Cardiac muscle cell (in vitro differentiated cells and primary cell): ENCODE results near the gene PHKA1. TPM values are rescaled to one million over a fixed set of nuclear protein-coding genes. Genes with fewer than 3 reads are reported as not detected.
A peak's percentile ranks its signal among the peaks of the same experiment; 100 is the strongest.

Experiments used
- DNase-seq, 2 donors: peaks; one replicate each; pipeline versions ENCODE4 v3.0.0 to v3.0.0-alpha.2; 2010 to 2017; ENCODE audit warnings: low read depth in 1 of 2, low spot score in 1 of 2
- H3K27ac ChIP-seq: fragments of 200-600 bp; sonication (generic); 2 replicates; pipeline ENCODE4 v1.5.1; 2016
- H3K27me3 ChIP-seq: fragments of 200-600 bp; sonication (generic); 2 replicates; pipeline ENCODE4 v1.6.0; 2016; ENCODE audit warnings: control low read depth
- H3K36me3 ChIP-seq: fragments of 200-600 bp; sonication (generic); 2 replicates; pipeline ENCODE4 v1.5.1; 2016; ENCODE audit warnings: control low read depth
- H3K4me1 ChIP-seq: fragments of 200-600 bp; sonication (generic); 2 replicates; pipeline ENCODE4 v1.8.1; 2017; ENCODE audit warnings: low read depth, mild to moderate bottlenecking, mixed run types
- H3K4me3 ChIP-seq: fragments of 200-600 bp; sonication (generic); 2 replicates; pipeline ENCODE4 v1.5.1; 2016; ENCODE audit warnings: mild to moderate bottlenecking
- H3K9me3 ChIP-seq: fragments of 200-600 bp; sonication (generic); 2 replicates; pipeline ENCODE4 v1.5.1; 2017; ENCODE audit warnings: low read depth, mild to moderate bottlenecking, control low read depth
- polyA plus RNA-seq: library from polyadenylated mRNA; unstranded; fragments of >200 nt; fragmentation: Nextera tagmentation; extraction: Ambion mirVana; gene quantifications from 2 replicates; pipeline ENCODE4 v1.2.1, GENCODE V29; 2016
- total RNA-seq: library from RNA; depleted of rRNA; stranded (reverse); fragments of >200 nt; gene quantifications from 2 replicates; pipeline ENCODE4 v1.2.3, GENCODE V29; 2016
- TF ChIP-seq, protein P1 (sequence below): IDR thresholded peaks from 2 replicates; pipeline ENCODE4 v1.5.1; 2012; ENCODE audit warnings: low read depth, mild to moderate bottlenecking, low read length

The PHKA1 gene
- total and polyA plus RNA-seq, 2 experiments from 2014 or later: 4.1 to 10.9 TPM

DNA sequence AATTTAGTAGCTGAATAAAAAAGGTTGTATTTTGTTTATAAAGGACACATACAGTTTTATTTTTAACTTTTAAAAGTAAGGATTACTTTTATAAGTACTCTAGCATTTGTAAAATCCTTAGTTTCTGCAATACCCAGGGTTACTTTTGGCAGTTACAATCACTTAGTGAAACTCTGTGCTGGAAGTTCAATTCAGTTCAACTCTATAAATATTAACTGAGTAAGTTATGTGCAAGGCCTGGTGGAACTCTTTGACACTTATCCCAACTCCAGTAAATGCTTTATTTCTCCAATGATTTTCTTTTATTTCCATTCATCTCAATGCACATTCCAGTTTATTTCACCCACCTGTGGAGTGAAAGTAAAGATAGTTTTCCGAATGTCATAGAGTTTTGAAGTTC lies 78.2 kb downstream of the PHKA1 start:
- H3K27ac ChIP-seq: no peak overlapping the region
- no peak overlapping the region for H3K4me3 ChIP-seq
- TF ChIP-seq, protein P1, sequence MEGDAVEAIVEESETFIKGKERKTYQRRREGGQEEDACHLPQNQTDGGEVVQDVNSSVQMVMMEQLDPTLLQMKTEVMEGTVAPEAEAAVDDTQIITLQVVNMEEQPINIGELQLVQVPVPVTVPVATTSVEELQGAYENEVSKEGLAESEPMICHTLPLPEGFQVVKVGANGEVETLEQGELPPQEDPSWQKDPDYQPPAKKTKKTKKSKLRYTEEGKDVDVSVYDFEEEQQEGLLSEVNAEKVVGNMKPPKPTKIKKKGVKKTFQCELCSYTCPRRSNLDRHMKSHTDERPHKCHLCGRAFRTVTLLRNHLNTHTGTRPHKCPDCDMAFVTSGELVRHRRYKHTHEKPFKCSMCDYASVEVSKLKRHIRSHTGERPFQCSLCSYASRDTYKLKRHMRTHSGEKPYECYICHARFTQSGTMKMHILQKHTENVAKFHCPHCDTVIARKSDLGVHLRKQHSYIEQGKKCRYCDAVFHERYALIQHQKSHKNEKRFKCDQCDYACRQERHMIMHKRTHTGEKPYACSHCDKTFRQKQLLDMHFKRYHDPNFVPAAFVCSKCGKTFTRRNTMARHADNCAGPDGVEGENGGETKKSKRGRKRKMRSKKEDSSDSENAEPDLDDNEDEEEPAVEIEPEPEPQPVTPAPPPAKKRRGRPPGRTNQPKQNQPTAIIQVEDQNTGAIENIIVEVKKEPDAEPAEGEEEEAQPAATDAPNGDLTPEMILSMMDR: no peak
- no peaks in the 10 kb centered on the region for H3K9me3 ChIP-seq
- no peaks in the 10 kb centered on the region for H3K4me1 ChIP-seq
- H3K27me3 ChIP-seq: no peaks in the 10 kb centered on the region
- no peak for DNase-seq
- H3K36me3 ChIP-seq: no peaks in the 10 kb centered on the region

DNA sequence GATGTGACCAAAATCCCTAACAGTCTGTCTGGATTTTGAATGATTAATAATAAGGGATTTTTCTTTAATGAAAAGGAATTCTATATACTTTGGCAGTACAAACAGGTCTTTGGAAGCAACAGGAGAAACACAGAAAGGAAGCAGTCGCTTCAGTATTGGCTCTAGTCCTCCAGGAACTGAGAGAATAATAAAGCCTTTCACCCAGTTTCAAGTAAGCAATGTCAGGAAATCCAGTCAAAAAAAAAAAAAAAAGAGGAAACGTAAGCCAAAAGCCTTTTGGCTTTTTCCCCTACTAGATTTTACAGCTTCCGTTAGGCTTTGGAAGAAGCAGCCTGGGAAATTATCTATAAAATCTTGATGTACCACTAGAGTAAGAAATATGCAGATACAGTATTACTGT lies 79.8 kb downstream of the PHKA1 start:
- H3K4me3 ChIP-seq: no peak overlapping the region
- no peak overlapping the region for H3K27ac ChIP-seq
- peak in 1 of 2 donors; percentile 61 for DNase-seq
- H3K27me3 ChIP-seq: no peaks in the 10 kb centered on the region
- no peaks in the 10 kb centered on the region for H3K4me1 ChIP-seq
- no peaks in the 10 kb centered on the region for H3K9me3 ChIP-seq
- TF ChIP-seq, protein P1: no peak
- H3K36me3 ChIP-seq: no peaks in the 10 kb centered on the region

DNA sequence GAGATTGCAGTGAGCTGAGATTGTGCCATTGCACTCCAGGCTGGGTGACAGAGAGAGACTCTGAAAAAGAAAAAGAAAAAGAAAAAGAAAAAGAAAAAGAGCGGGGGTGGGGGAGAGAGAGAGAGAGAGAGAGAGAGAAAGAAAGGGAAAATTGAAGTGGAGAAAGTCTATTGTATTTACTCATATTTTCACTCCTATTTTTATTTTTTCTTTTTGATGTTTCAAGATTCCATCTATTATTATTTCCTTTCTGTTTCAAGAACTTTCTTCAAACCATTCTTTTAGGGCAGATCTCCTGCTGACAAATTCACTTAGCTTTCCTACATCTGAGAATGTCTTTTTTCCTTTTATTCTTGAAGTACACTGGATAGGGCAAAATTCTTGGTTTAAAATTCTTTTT lies 83.9 kb downstream of the PHKA1 start:
- Histone ChIP-seq H3K4me1 (no peaks in the 10 kb centered on the region), H3K27me3 (no peaks in the 10 kb centered on the region), H3K4me3 (no peak overlapping the region), H3K36me3 (no peaks in the 10 kb centered on the region), H3K27ac (no peak overlapping the region), H3K9me3 (no peaks in the 10 kb centered on the region)
- no peak for DNase-seq
- TF ChIP-seq, protein P1: no peak

DNA sequence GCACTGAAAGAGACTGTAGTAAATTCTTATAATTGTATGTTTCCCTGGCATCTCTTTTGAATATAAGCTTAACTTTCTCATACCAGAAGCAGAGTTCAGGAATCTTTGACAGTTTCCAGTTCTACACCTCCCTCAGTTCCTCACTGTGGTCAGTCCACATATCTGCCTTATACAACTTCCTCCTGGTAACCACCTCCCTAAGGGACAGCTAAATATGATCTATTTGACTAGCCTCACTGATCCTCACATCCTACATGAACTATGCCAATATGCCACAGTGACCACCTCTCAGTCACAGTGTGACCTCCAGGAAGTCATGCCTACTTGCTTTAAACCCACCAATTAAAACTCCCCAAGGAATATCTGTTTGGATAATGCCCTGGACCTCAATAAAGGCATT lies 89.9 kb downstream of the PHKA1 start:
- Histone ChIP-seq H3K4me3 (no peak overlapping the region), H3K36me3 (no peaks in the 10 kb centered on the region), H3K9me3 (no peaks in the 10 kb centered on the region), H3K27ac (no peak overlapping the region), H3K4me1 (no peaks in the 10 kb centered on the region), H3K27me3 (no peaks in the 10 kb centered on the region)
- TF ChIP-seq, protein P1: no peak
- no peak for DNase-seq

DNA sequence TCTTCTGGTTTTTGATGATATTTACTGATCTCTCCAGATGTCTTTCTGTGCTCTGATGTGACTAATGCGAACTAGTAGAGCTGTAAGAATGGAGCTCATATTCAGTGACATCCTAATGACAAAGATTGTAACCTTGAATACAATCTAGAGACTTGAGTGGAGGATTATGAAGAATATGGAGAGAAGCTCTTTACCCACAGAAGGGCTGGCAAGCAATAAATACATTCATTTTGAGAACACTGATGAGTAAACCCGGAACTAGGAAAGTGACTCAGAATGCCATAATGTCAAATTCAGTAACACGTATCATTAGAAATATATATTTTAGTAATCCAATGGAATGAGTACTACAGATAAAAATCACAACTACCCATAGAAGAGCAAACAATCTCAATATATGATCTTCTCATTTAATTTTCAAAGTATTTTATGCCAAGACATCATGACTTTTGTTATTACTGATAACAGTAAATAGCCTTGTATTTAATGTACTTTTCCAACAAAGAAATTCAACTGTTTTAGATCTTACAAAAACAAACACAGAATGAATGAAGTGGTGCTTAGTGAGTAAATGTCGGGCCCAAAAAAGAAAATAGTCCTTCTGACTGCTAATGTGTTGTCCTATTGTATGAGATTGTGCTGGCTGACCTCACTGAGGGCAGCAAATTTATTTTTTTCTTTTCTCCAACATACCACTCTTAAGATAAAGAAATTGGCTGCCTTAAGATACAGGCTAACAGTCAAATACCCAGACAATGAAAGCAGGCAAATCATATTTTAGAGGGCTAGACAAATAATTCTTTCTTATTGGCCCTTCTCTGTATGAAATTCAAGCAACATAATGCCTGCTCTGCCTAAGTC lies 92.3 kb downstream of the PHKA1 start:
- Histone ChIP-seq H3K9me3 (no peaks in the 10 kb centered on the region), H3K4me1 (no peaks in the 10 kb centered on the region), H3K36me3 (no peaks in the 10 kb centered on the region), H3K27me3 (no peaks in the 10 kb centered on the region), H3K4me3 (no peak overlapping the region), H3K27ac (no peak overlapping the region)
- TF ChIP-seq, protein P1: no peak
- peak in 1 of 2 donors; percentile 48 for DNase-seq
